Articular chondrocyte of knee joint (primary cell): ENCODE results near the gene C1GALT1C1. TPM values are rescaled to one million over a fixed set of nuclear protein-coding genes. Genes with fewer than 3 reads are reported as not detected.

Experiments
- total RNA-seq: library from RNA; depleted of rRNA; stranded (reverse); fragments of >200 nt; gene quantifications from 2 replicates; pipeline ENCODE4 v1.2.3, GENCODE V29; 2012

The C1GALT1C1 gene
- total RNA-seq, result 80.9 and 81.8 TPM in 2 replicates

GRCh38 chrX:120629667-120630537, at the start of gene C1GALT1C1:
Gene C1GALT1C1 (minus strand): TSS chrX:120630054. CDS start chrX:120627166, 2,888 bp downstream.

GRCh38 chrX:120603707-120604360, 26.0 kb downstream of the C1GALT1C1 start, which contains the start of gene MCTS1:
Gene MCTS1 (plus strand): TSS chrX:120604101. CDS start chrX:120604237, 136 bp downstream.

Other genes starting within 250 kb of the C1GALT1C1 start
- gene LAMP2, start 160.8 kb downstream of the C1GALT1C1 start, total RNA-seq, result 297 and 301 TPM in 2 replicates
- 175 and 197 TPM in 2 replicates for gene CUL4B, start 69.1 kb downstream of the C1GALT1C1 start, total RNA-seq
- gene MCTS1, start 26.0 kb downstream of the C1GALT1C1 start, total RNA-seq, result 52.5 and 66.5 TPM in 2 replicates
- not detected in 2 replicates for gene CT47B1, start 245.8 kb upstream of the C1GALT1C1 start, total RNA-seq